MCF 10A (cell line): ENCODE data around the gene SUOX. TPM values are rescaled to one million over a fixed set of nuclear protein-coding genes. Genes with fewer than 3 reads are reported as not detected.
A peak's percentile ranks its signal among the peaks of the same experiment; 100 is the strongest.

Source experiments
- BruUV-seq: library from RNA; stranded (reverse); fragments of 400-500 nt; replicated peaks from 2 replicates; lab custom pipeline; 2021; lab: Mats Ljungman, UMichigan
- CTCF ChIA-PET: fragments of 300-600 bp; sonication (Branson Sonifier 250); formaldehyde crosslinking; extraction: SDS; loops from one replicate; lab custom pipeline; 2021; ENCODE audit warnings: antibody characterized with exemption, inconsistent platforms; lab: Yijun Ruan, JAX
- POLR2A ChIA-PET: fragments of 300-600, 350-650 bp; sonication (Branson Sonifier 250); formaldehyde crosslinking; extraction: SDS; loops from one replicate; lab custom pipeline; 2020; ENCODE audit warnings: antibody characterized with exemption, inconsistent platforms; lab: Yijun Ruan, JAX
- DNase-seq: peaks from one replicate; pipeline ENCODE4 v3.0.0-alpha.2; 2018; ENCODE audit not compliant: unreplicated experiment
- H3K27ac Mint-ChIP-seq: one replicate; pipeline ENCODE4 v1.8.0; 2022; ENCODE audit warnings: mild to moderate bottlenecking, low read depth, mixed read lengths; ENCODE audit not compliant: unreplicated experiment
- H3K27me3 Mint-ChIP-seq: one replicate; pipeline ENCODE4 v1.8.0; 2022; ENCODE audit warnings: mixed read lengths; ENCODE audit not compliant: insufficient read depth, unreplicated experiment
- H3K36me3 Mint-ChIP-seq: one replicate; pipeline ENCODE4 v1.8.0; 2022; ENCODE audit warnings: mild to moderate bottlenecking, moderate library complexity, mixed read lengths; ENCODE audit not compliant: insufficient read depth, unreplicated experiment
- H3K4me1 Mint-ChIP-seq: one replicate; pipeline ENCODE4 v1.8.0; 2022; ENCODE audit warnings: mixed read lengths; ENCODE audit not compliant: insufficient read depth, unreplicated experiment
- H3K4me3 Mint-ChIP-seq: one replicate; pipeline ENCODE4 v1.8.0; 2022; ENCODE audit warnings: mild to moderate bottlenecking, moderate library complexity, mixed read lengths; ENCODE audit not compliant: unreplicated experiment
- H3K9me3 Mint-ChIP-seq: one replicate; pipeline ENCODE4 v1.8.0; 2022; ENCODE audit warnings: mixed read lengths; ENCODE audit not compliant: unreplicated experiment
- CTCF ChIP-seq: fragments of 200-600 bp; IDR thresholded peaks from one replicate; pipeline ENCODE4 v1.8.0; 2022; ENCODE audit warnings: antibody characterized with exemption, mild to moderate bottlenecking; ENCODE audit not compliant: unreplicated experiment
- intact Hi-C: fragments of 100-400 bp; cut with micrococcal nuclease; formaldehyde crosslinking; loops from 2 replicates; pipeline ENCODE4 v1.14.1; 2022
- total RNA-seq: library from RNA; stranded (reverse); gene quantifications from 2 replicates; pipeline ENCODE4 v1.2.3, GENCODE V29; 2022

Gene SUOX
- total RNA-seq, 1 experiment from 2014 or later = 6.3 TPM

DNA sequence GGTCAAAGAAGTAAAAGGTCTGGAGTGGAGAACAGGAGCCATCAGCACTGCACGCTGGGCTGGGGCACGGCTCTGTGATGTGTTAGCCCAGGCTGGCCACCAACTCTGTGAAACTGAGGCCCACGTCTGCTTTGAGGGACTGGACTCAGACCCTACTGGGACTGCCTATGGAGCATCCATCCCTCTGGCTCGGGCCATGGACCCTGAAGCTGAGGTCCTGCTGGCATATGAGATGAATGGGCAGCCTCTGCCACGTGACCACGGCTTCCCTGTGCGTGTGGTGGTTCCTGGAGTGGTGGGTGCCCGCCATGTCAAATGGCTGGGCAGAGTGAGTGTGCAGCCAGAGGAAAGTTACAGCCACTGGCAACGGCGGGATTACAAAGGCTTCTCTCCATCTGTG, 7.1 kb downstream of the SUOX start:
- Mint-ChIP-seq H3K9me3 (no peaks in the 10 kb centered on the region), H3K36me3 (peaks cover 10% of the 10 kb centered on the region), H3K4me3 (no peak overlapping the region), H3K27me3 (no peaks in the 10 kb centered on the region), H3K27ac (no peak overlapping the region), H3K4me1 (no peaks in the 10 kb centered on the region)
- POLR2A ChIA-PET = no interaction called here
- CTCF ChIA-PET = interaction anchor here (0.5 to 0.9 kb wide), 3 partner anchors 25 to 1789 kb away, joined by 3 to 4 read pairs (median 3); no protein-coding TSS in a partner anchor
- intact Hi-C loops = no loop called here
- TF ChIP-seq CTCF = no peak
- BruUV-seq = no TSS peak
- DNase-seq = no peak

DNA sequence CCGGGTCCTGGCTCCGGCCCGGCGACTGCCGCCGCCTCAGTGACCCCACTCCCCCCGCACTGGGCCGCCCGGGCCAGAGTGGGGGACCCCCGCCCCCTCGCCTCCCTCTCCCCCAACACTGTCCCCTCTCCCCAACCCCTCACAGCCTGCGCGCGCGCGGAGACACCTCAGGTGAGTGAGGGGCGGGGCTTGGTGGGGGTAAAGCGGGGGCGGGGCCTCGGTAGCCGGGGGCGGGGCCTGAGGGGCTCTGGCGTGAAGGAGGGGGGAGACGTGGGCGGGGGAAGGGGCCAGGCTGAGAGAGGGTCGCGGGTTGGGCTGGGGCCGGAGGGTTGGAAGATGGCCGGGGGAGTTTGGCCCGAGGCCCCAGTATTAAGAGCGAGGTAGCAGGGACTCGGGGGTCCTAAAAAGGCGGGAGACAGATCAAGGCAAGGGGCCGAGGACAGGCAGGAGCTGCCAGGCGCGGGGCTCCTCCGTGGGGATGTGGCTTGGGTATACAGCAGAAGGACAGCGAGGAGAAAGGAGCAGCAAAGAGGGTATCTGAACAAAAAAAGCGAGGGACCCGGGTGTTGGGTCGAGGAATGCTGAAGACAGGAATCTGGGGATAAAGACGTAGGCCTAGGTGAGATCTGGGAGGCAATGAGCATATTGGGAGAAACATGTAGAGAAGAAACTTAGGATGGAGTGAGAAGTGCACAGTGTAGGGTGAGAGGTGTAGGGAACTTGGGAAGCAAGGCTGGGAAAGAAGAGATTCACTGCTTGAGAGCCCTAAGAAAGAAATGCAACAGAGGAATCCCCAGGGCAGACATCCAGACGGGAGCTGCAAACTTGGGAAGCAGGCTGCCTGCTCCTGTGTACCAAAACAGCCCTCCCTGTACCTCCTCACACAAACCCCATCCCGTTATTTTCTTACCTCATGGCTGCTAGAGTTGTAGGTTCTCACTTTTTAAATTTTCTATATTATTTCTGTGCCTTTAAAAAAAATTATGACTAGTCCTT, 10.8 kb downstream of the SUOX start:
- BruUV-seq = no TSS peak
- Mint-ChIP-seq H3K4me3 (peak overlapping the region; percentile 69), H3K27ac (peak overlapping the region; percentile 60), H3K4me1 (no peaks in the 10 kb centered on the region), H3K27me3 (no peaks in the 10 kb centered on the region), H3K9me3 (no peaks in the 10 kb centered on the region), H3K36me3 (peaks cover 12% of the 10 kb centered on the region)
- CTCF ChIA-PET = interaction anchor here (0.6 to 3.0 kb wide), 6 partner anchors 11 to 1385 kb away, joined by 3 to 19 read pairs (median 6); partner anchors contain the start of gene SUOX
- TF ChIP-seq CTCF = no peak
- intact Hi-C loops = no loop called here
- DNase-seq = peak; percentile 43
- POLR2A ChIA-PET = interaction anchor here (0.7 to 4.9 kb wide), 12 partner anchors 11 to 190 kb away, joined by 3 to 62 read pairs (median 5); partner anchors contain the start of genes ORMDL2, RAB5B, SARNP and SUOX

DNA sequence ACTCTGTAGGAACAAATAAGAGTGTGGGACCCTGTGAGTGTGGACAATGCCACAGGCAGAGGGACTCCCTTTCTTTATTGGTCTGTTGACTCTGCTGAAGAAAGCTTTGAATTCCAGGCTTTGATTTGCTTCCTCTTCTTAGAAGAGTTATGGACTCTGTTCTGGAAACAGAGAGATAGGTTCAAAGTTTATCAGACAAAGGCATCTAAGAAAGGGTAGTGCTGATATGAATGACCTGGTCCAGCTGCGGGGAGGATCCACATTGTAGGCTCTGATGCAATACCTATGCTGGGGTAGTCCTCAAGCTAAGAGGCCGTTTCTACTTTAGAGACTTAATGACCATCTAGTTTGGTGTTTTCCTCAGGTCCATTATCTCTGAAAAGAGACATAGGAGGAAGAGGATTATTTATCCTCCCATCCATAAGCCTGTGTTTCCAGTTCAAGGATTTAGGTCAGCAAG, 13.1 kb downstream of the SUOX start:
- Mint-ChIP-seq H3K27me3 (no peaks in the 10 kb centered on the region), H3K9me3 (no peaks in the 10 kb centered on the region), H3K36me3 (peaks cover 6% of the 10 kb centered on the region), H3K4me3 (no peak overlapping the region), H3K4me1 (no peaks in the 10 kb centered on the region), H3K27ac (no peak overlapping the region)
- CTCF ChIA-PET = interaction anchor here (0.7 to 3.0 kb wide), 2 partner anchors 14 to 98 kb away, joined by 3 to 19 read pairs; partner anchors contain the start of gene SUOX
- BruUV-seq = no TSS peak
- POLR2A ChIA-PET = interaction anchor here (0.7 to 4.9 kb wide), 3 partner anchors 13 to 36 kb away, joined by 3 to 62 read pairs (median 7); partner anchors contain the start of genes RAB5B and SUOX
- DNase-seq = no peak
- no peak for TF ChIP-seq CTCF
- intact Hi-C loops = no loop called here
